GM18951 (cell line): ENCODE data around the gene UNC5C.

Experiments
- POLR2A ChIP-seq: IDR thresholded peaks from 4 replicates; pipeline ENCODE4 v1.6.1; 2011; ENCODE audit warnings: mild to moderate bottlenecking; ENCODE audit not compliant: insufficient read length, insufficient read depth; ENCODE audit errors: extremely low read depth
- in situ Hi-C: fragments of 300-500 bp; cut with MboI; formaldehyde crosslinking; loops from one replicate; pipeline ENCODE4 v1.12.0; 2022; ENCODE audit warnings: low sequenced_read_pairs, mixed read lengths, inconsistent platforms; ENCODE audit not compliant: unreplicated experiment

The UNC5C gene

DNA sequence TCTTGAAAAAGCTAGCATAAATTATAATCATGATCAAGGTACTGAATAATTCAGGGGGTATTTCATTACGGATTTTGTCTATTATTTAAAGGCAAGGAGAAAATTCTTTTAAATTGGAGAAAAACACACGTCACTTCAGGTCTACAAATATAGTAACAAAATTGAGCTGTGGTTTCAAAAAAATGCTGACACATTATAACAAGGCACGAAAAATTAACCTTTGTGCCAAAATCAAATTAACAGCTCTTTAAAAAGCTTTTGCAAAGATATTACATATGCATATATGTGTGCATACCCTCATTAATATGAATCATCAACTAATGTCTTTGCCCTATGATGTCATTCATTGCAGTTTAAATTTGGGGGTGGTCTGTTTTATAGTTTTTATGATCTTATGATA lies 44.3 kb downstream of the UNC5C start:
- in situ Hi-C loops, result no loop called here
- no peak for TF ChIP-seq POLR2A

DNA sequence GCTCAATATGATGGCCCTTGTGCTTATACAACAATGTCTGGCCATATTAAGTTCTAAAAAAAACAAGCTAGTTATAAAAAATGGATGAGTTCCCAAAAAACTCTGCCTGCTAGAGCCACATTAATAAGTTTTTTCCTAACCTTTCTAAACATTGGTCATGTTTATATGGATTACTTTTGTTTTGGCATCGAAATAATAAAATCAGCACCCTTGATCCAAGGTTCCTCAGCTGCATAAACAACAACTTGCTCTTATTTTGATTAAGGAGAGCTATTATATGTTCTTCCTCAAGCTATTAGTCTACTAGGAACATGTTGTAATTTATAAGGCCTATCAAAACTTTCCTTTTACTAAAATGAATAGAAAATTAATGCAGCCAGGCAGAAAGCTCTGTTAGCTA lies 48.4 kb downstream of the UNC5C start:
- TF ChIP-seq POLR2A, result no peak
- in situ Hi-C loops, result no loop called here

DNA sequence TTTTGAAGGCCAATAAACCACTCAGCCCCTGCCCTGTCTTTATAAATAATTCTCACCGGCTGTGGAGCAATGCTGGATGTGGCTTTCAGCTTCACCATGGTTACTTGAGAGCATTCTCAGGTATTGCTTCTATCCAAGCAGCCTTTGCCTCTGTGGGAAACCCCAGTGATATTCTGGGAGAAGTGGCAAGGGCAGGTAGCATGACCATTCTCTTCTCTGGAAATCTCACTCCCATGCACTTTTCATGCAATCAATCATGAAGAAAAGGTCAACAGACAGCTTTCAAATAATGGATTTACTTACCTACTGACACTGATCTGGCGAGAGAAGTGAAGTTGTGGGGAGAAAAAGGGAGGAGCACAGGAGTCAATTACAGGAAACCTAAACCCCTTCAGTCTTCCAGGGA lies 49.5 kb downstream of the UNC5C start:
- no peak for TF ChIP-seq POLR2A
- in situ Hi-C loops, result no loop called here

DNA sequence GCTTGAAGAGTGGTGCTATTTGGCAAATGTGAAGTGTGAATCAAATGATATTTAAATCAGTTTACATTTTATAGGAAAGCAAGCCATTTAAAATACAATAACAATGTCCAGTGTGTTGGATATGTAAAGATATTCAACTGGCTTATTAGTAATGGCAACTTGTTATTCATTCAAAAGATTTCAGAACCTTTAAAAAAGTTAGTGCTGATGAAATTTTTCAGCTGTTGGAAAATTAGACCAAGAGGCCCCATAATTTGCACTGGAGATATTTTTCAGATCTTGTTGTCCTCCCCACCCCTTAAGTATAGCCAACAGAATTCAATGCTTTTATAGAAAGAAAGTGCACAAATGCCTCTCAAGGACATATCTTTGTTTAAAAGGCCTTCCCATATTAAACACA lies 54.6 kb downstream of the UNC5C start:
- in situ Hi-C loops, result no loop called here
- TF ChIP-seq POLR2A, result no peak

DNA sequence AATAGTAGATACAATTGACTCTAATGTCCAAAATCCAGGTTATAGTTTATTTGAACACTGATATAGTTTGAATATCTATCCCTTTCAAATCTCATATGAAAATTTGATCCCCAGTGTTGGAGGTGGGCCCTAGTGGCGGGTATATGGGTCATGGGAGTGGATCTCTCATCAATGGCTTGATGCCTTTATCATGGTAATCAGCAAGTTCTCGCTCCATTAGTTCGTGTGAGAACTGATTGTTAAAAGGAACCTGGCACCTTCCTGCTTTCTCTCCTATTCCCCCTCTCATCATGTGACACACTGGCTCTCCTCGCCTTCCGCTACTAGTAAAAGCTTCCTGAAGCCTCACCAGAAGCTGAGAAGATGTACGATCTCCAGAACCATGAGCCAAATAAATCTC lies 70.1 kb downstream of the UNC5C start:
- no peak for TF ChIP-seq POLR2A
- in situ Hi-C loops, result no loop called here

DNA sequence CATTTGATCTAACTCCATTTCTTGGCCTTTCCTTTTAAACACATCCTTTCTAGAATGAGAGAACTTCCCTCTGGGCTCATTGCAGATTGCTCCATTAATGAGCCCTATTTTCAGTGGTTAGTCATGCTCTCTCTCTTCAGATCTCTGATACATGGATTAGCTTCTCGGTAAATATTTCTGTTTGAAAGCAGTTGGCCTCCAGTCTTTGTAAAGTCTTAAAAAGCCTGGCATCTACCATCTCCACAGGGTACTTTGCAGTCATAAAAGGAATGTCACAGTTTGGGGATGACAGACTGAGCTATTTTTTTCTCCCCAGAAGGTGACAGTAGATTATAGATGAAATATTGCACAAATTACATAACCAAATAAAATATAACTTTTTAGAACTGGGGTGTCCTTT lies 72.7 kb downstream of the UNC5C start:
- in situ Hi-C loops, result no loop called here

DNA sequence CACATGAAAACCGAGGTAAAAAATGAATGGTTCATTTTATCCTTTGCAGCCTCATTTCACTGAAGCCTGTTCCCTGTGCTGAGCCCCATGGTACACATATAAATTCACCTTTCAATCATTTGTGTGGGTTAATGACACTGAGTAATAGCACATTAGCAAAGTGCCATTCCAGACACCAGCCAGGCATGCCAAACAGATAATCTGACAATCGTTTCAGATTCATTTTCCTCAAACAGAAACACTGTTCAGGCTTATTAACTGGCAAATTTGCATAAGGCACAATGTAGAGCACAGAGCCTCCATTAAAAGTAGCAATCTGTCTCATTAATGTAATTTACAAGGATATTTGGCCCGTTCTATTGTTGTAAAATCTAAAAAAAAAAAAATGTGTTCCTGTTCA lies 76.2 kb downstream of the UNC5C start:
- TF ChIP-seq POLR2A, result no peak
- in situ Hi-C loops, result no loop called here

More for the DNA sequence above, 72.7 kb downstream of the UNC5C start:
- TF ChIP-seq POLR2A, result no peak

DNA sequence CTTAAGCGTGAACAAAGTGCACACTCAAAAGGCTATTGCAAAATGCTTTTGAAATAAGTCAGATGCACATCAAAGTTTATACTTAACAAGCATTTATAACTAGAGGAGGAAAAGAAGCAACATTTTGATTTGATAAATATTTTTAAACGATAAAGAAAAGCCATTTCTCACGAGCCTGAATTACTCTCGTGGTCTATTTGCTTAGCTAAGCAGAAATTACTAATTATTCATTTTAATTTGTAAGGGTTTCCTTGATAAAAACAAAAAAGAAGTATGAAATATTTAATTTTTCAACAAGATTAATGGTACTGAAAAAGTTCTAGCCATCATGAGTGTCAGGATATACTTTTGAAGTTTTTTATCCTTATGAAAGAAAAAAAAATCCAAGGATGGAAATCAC lies 78.2 kb downstream of the UNC5C start:
- in situ Hi-C loops, result no loop called here
- TF ChIP-seq POLR2A, result no peak

DNA sequence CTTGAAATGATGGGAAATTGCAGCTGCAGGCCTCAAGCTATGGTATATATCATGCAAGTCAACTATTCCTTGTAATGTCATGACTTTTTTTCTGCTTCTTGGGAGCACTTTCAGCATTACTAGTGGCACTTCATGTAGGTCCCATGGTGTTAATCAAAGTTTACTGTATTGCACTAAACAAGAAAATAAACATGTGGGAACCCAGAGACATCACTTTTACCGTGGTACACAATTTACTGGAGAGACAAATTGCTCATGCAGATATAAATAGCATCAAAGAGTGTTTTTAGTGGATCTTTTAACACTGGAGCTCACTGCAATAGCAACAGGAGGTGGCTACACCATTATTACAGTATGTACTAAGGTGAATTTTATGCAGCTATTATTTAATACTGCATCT lies 79.2 kb downstream of the UNC5C start:
- in situ Hi-C loops, result no loop called here
- TF ChIP-seq POLR2A, result no peak

DNA sequence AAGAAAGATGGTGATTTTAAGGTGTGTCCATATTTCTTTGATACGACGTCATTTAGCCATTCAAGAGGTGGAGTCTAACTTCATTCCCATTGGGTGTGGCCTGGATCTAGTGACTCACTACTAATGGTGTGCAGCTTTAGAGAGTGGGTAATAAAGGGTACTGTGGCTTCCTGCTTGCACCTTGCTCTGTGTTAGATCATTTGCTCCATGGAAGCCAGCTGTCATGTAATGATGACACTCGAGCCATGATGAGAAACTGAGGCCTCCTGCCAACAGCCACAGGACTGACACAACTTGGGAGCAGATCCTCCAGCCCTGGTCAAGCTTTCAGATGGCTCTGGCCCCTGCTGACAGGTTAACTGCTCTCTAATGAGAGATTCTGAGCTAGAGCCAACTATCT lies 82.0 kb downstream of the UNC5C start:
- TF ChIP-seq POLR2A, result no peak
- in situ Hi-C loops, result no loop called here

DNA sequence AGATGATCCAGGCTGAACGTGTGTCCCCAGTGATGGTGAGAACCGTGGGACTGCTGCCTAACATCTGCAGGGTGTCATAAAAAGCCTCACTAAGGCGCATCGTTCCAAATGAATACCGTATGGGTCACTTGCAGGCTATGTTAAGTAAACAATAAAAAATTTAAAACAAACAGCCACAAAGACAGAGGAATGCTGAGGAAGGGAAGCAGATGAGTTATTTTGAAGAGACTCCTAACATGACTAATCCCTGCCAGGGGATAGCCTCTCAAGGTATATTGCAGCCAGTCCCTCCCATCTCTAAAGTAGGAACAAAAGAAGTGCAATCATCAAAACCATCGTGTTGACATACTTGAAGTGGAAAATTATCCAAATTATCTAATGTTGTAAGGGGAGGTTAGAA lies 83.8 kb downstream of the UNC5C start:
- in situ Hi-C loops, result no loop called here
- no peak for TF ChIP-seq POLR2A

DNA sequence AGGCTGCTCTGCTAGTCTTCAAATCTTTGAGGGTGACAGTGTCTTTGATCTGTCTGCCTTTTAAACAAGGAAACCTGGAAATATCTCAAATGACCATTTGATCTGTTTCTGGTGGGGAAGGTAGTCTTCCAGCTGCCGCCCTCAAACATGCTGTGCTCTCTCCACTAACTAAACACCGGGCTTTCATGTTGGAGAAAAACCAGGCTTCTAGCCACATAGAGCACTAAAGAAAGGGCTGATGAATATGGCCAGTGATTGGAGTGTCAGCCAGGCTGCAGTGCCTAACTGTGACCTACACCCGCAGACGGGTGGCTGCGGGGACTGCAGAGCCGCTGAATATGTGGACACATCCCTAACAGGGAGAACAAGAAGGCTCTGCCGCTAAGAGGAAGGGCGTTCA lies 85.9 kb downstream of the UNC5C start:
- no peak for TF ChIP-seq POLR2A
- in situ Hi-C loops, result no loop called here

DNA sequence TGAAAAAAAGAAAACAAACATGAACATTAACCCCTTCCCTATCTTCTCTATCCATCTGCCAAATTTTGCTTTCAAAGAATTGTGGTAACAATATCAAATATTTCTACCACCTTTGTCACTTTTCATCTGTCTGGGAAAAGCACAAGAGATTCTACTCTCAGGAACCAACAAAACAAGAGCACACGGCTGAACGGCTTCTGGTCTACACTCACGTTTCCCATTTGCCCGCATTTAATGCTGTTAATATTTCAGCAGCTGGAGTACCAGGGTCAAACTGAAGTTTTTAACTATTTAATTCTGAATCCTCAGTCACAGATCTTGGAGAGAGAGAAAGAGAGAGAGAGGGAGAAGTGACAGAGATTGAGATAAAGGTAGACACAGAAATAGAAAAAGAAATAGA lies 91.4 kb downstream of the UNC5C start:
- in situ Hi-C loops, result no loop called here
- no peak for TF ChIP-seq POLR2A

DNA sequence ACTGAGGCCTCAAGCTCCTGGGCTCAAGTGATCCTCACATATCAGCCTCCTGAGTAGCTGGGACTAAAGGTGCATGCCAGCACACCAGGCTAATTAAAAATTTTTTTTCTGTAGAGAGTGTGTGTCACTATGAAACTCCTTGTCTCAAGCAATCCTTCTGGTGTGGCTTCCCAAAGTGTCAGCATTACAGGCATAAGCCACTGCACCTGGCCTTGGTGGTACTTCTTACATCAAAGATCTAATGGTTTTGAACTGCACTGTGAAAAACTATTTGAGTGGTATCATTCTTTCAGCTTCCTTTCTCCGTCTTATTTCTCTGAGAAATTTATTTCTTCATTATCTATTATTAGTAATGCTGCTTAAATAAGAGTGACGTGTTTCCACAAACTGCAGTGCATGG lies 98.5 kb downstream of the UNC5C start:
- TF ChIP-seq POLR2A, result no peak
- in situ Hi-C loops, result no loop called here

DNA sequence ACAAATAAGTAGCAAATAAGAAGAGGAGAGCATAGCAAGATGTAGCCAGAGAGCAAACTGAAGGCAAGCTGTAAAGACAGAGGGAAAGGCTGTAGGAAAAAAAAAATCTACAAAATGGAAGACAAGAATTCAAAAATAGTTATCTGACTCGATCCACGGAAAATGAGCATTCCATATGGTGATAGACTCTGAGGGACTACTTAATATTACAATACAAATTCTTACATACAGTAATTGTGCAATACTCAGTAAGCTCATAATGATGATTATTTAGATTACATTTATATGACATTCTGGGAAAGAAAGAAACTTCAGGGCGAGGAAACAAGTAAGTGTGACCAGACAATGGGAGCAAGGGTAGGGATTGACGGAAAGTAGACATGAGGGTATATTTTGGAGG lies 102.6 kb downstream of the UNC5C start:
- in situ Hi-C loops, result no loop called here

More for the DNA sequence above, 102.6 kb downstream of the UNC5C start:
- no peak for TF ChIP-seq POLR2A
